Ishikawa (cell line): ENCODE data around the gene DENND4A.

Experiments
- CEBPB ChIP-seq: IDR thresholded peaks from 2 replicates; pipeline ENCODE4 v1.6.1; 2012
- CREB1 ChIP-seq: IDR thresholded peaks from 2 replicates; pipeline ENCODE4 v1.6.1; 2012; ENCODE audit warnings: low read depth
- EGR1 ChIP-seq: IDR thresholded peaks from 2 replicates; pipeline ENCODE4 v1.6.1; 2012
- EP300 ChIP-seq: IDR thresholded peaks from 2 replicates; pipeline ENCODE4 v1.6.1; 2012; ENCODE audit warnings: borderline replicate concordance
- FOXM1 ChIP-seq: IDR thresholded peaks from 2 replicates; pipeline ENCODE4 v1.6.1; 2012; ENCODE audit warnings: low read depth, borderline replicate concordance
- MAX ChIP-seq: IDR thresholded peaks from 2 replicates; pipeline ENCODE4 v1.6.1; 2012
- NFIC ChIP-seq: IDR thresholded peaks from 2 replicates; pipeline ENCODE4 v1.6.1; 2012
- RAD21 ChIP-seq: IDR thresholded peaks from 2 replicates; pipeline ENCODE4 v1.6.1; 2012; ENCODE audit warnings: low read depth
- TAF1 ChIP-seq: IDR thresholded peaks from 2 replicates; pipeline ENCODE4 v1.6.1; 2012; ENCODE audit warnings: low read depth, mild to moderate bottlenecking
- TCF12 ChIP-seq: IDR thresholded peaks from 2 replicates; pipeline ENCODE4 v1.6.1; 2012; ENCODE audit warnings: low read depth
- TEAD4 ChIP-seq: IDR thresholded peaks from 2 replicates; pipeline ENCODE4 v1.6.1; 2012
- YY1 ChIP-seq: IDR thresholded peaks from 2 replicates; pipeline ENCODE4 v1.6.1; 2012; ENCODE audit warnings: low read depth
- ZBTB7A ChIP-seq: IDR thresholded peaks from 2 replicates; pipeline ENCODE4 v1.6.1; 2012; ENCODE audit warnings: low read depth
- TF ChIP-seq, protein P1 (sequence below): IDR thresholded peaks from 2 replicates; pipeline ENCODE4 v1.6.1; 2012; ENCODE audit warnings: low read depth, mild to moderate bottlenecking
- TF ChIP-seq, protein P2 (sequence below): IDR thresholded peaks from 2 replicates; pipeline ENCODE4 v1.6.1; 2012

The DENND4A gene

DNA sequence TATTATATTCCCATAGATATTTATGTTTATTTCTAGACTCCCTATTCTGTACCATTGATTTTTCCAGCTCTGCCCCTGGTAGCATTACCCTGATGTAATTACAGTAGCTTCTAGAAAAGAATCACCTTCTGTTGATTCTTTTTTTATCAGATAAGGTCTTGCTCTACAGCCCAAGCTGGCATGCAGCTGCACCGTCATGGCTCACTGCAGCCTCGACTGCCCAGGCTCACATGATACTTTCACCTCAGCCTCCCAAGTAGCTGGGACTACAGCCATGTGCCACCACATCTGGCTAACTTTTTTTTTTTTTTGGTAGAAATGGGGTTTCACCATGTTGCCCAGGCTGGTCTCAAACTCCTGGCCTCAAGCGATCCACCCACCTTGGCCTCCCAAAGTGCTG is 128.6 kb downstream of the DENND4A start:
- TF ChIP-seq ZBTB7A (no peak), RAD21 (no peak), MAX (no peak), YY1 (no peak), NFIC (no peak), TCF12 (no peak), CEBPB (no peak), EP300 (no peak), FOXM1 (no peak), TAF1 (no peak), EGR1 (no peak), CREB1 (no peak), TEAD4 (no peak)
- TF ChIP-seq, protein P1, sequence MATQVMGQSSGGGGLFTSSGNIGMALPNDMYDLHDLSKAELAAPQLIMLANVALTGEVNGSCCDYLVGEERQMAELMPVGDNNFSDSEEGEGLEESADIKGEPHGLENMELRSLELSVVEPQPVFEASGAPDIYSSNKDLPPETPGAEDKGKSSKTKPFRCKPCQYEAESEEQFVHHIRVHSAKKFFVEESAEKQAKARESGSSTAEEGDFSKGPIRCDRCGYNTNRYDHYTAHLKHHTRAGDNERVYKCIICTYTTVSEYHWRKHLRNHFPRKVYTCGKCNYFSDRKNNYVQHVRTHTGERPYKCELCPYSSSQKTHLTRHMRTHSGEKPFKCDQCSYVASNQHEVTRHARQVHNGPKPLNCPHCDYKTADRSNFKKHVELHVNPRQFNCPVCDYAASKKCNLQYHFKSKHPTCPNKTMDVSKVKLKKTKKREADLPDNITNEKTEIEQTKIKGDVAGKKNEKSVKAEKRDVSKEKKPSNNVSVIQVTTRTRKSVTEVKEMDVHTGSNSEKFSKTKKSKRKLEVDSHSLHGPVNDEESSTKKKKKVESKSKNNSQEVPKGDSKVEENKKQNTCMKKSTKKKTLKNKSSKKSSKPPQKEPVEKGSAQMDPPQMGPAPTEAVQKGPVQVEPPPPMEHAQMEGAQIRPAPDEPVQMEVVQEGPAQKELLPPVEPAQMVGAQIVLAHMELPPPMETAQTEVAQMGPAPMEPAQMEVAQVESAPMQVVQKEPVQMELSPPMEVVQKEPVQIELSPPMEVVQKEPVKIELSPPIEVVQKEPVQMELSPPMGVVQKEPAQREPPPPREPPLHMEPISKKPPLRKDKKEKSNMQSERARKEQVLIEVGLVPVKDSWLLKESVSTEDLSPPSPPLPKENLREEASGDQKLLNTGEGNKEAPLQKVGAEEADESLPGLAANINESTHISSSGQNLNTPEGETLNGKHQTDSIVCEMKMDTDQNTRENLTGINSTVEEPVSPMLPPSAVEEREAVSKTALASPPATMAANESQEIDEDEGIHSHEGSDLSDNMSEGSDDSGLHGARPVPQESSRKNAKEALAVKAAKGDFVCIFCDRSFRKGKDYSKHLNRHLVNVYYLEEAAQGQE: no peak
- TF ChIP-seq, protein P2, sequence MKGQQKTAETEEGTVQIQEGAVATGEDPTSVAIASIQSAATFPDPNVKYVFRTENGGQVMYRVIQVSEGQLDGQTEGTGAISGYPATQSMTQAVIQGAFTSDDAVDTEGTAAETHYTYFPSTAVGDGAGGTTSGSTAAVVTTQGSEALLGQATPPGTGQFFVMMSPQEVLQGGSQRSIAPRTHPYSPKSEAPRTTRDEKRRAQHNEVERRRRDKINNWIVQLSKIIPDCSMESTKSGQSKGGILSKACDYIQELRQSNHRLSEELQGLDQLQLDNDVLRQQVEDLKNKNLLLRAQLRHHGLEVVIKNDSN: no peak

DNA sequence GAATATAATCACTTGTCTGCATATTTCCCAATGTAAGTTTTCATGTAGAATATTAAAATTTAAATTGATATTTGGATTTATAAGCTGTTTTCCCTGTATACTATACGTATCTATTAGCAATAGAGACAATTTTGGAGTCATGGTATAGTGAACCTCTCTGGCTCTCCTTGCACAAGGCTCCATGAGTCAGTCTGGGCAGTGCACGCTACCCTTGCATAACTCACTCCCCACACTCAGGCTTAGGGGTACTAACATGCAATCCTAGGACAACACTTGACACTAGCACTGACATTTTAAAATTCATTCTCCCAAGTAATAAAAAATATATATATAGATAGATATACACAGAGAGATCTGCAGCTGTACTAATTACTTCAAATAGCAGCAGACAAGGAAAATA is 131.2 kb downstream of the DENND4A start:
- TF ChIP-seq MAX (no peak), NFIC (no peak), CEBPB (no peak), TAF1 (no peak), FOXM1 (no peak), TEAD4 (no peak)
- TF ChIP-seq, protein P2: no peak
- TF ChIP-seq, protein P1: no peak

DNA sequence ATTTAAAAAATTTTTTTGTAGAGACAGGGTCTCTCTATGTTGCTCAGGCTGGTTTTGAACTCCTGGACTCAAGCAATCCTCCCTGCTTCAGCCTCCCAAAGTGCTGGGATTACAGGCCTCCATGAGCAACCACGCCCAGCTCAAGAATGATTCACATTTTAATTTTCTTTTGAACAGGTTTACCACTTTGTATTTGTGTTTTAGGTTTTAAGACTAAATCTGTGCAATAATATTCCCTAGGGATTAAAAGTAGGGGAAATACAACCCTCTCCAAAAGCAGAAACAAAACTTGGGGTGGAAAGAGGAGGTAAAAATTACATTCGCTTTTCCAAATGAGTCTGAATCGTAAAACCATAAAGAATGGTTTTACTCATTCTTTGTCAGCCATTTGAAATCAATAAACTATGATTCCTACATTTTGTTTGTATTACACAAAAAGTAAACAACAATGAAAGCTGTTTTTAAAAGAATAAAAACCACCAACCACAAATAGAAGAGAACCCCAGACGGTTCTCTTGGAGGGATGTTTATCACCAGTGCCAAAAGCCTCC is 132.5 kb downstream of the DENND4A start:
- TF ChIP-seq, protein P1: no peak
- TF ChIP-seq CEBPB: no peak
- no peak for TF ChIP-seq MAX
- TF ChIP-seq ZBTB7A: no peak
- no peak for TF ChIP-seq NFIC
- no peak for TF ChIP-seq YY1
- TF ChIP-seq FOXM1: no peak
- no peak for TF ChIP-seq EGR1
- no peak for TF ChIP-seq RAD21
- no peak for TF ChIP-seq EP300

- no peak for TF ChIP-seq ZBTB7A
- TF ChIP-seq TEAD4: no peak
- TF ChIP-seq FOXM1: no peak
- no peak for TF ChIP-seq EP300
- no peak for TF ChIP-seq TAF1
- no peak for TF ChIP-seq CREB1
- TF ChIP-seq TCF12: no peak
- TF ChIP-seq, protein P1: no peak
- no peak for TF ChIP-seq YY1
- no peak for TF ChIP-seq EGR1
- no peak for TF ChIP-seq MAX
- TF ChIP-seq RAD21: no peak
These were observed 136.6 kb downstream of the DENND4A start for GRCh38 chr15:65655457-65655856.
